Measurements from ENCODE around the gene HMG20A. TPM values are rescaled to one million over a fixed set of nuclear protein-coding genes. Genes with fewer than 3 reads are reported as not detected.

Gene HMG20A
- total RNA-seq, 4 donors from 2014 or later: 38.4 to 122 (median 41.6) TPM

- TF ChIP-seq POLR2A (IDR thresholded peaks at IDR 0.05) (no peak), CTCF (IDR thresholded peaks at IDR 0.05) (no peak)
- Histone ChIP-seq H3K4me3 (no peak overlapping the region), H3K36me3 (peaks cover 0 to 50% (median 0%) of the 10 kb centered on the region in 3 donors)
Observed at GRCh38 chr15:77479015-77479414, 58.3 kb downstream of the HMG20A start.

GRCh38 chr15:77480859-77481633 is 60.4 kb downstream of the HMG20A start:
- Histone ChIP-seq H3K27me3 (no peaks in the 10 kb centered on the region), H3K36me3 (peaks cover 0 to 55% (median 0%) of the 10 kb centered on the region in 3 donors), H3K9me3 (no peaks in the 10 kb centered on the region), H3K27ac (no peak overlapping the region), H3K4me1 (no peaks in the 10 kb centered on the region), H3K4me3 (no peak overlapping the region)
- no peak for DNase-seq
- TF ChIP-seq CTCF (IDR thresholded peaks at IDR 0.05) (no peak), POLR2A (IDR thresholded peaks at IDR 0.05) (no peak)

More at GRCh38 chr15:77479015-77479414, 58.3 kb downstream of the HMG20A start:
- Histone ChIP-seq H3K4me1 (no peaks in the 10 kb centered on the region), H3K9me3 (no peaks in the 10 kb centered on the region), H3K27me3 (no peaks in the 10 kb centered on the region), H3K27ac (no peak overlapping the region)
- DNase-seq: no peak

GRCh38 chr15:77481670-77482069 is 61.0 kb downstream of the HMG20A start:
- H3K4me1 ChIP-seq: no peaks in the 10 kb centered on the region
- H3K36me3 ChIP-seq: peaks cover 0 to 55% (median 0%) of the 10 kb centered on the region in 3 donors
- TF ChIP-seq POLR2A (IDR thresholded peaks at IDR 0.05) (no peak), CTCF (IDR thresholded peaks at IDR 0.05) (no peak)
- DNase-seq: no peak
- H3K27ac ChIP-seq: no peak overlapping the region
- no peak overlapping the region for H3K4me3 ChIP-seq
- H3K27me3 ChIP-seq: no peaks in the 10 kb centered on the region
- no peaks in the 10 kb centered on the region for H3K9me3 ChIP-seq

DNA sequence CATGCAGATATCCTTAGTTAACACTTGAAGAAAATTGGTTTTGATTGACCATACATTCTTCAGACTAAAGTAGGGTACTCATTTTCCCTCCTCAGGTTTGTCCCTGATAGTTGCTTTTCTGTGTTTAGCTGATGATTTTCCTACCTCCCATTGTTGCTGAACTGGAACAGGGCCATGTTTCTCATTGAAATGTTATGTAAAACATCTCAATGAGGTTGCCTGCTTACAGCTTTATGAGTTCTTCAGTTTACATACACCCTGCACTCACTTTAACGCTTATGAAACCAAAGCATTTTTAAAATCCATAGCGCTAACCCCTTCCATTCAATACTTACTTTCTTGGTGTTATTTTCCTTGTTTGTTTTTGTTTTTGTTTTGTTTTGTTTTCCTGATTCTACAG is 61.9 kb downstream of the HMG20A start:
- H3K4me3 ChIP-seq: no peak overlapping the region
- H3K36me3 ChIP-seq: peaks cover 0 to 48% (median 0%) of the 10 kb centered on the region in 3 donors
- H3K27me3 ChIP-seq: no peaks in the 10 kb centered on the region
- TF ChIP-seq POLR2A (IDR thresholded peaks at IDR 0.05) (no peak), CTCF (IDR thresholded peaks at IDR 0.05) (no peak)
- no peak overlapping the region for H3K27ac ChIP-seq
- H3K9me3 ChIP-seq: no peaks in the 10 kb centered on the region
- no peak for DNase-seq
- H3K4me1 ChIP-seq: peaks cover 0 to 4% (median 0%) of the 10 kb centered on the region in 4 donors

- no peak for TF ChIP-seq POLR2A (IDR thresholded peaks at IDR 0.05)
- TF ChIP-seq CTCF (IDR thresholded peaks at IDR 0.05): no peak
- no peak for DNase-seq
- Histone ChIP-seq H3K9me3 (no peaks in the 10 kb centered on the region), H3K4me3 (no peak overlapping the region), H3K27ac (no peak overlapping the region), H3K27me3 (no peaks in the 10 kb centered on the region), H3K36me3 (peaks cover 0 to 38% (median 0%) of the 10 kb centered on the region in 3 donors), H3K4me1 (peaks cover 0 to 4% (median 0%) of the 10 kb centered on the region in 4 donors)
Observed at GRCh38 chr15:77483425-77484140, 62.9 kb downstream of the HMG20A start.

Data from Peyer's patch (tissue), 4 donors.